Glomerular visceral epithelial cell (primary cell): ENCODE data around the gene PDCD7.
"Not testable (repeated sequence)": the region's sequence is repeated elsewhere in the genome, so short reads cannot be mapped to it uniquely, and the experiment has no call there.

Experiments
- DNase-seq: peaks from one replicate; pipeline ENCODE4 v3.0.0-alpha.2; 2016; ENCODE audit errors: extremely low spot score

PDCD7 gene

DNA sequence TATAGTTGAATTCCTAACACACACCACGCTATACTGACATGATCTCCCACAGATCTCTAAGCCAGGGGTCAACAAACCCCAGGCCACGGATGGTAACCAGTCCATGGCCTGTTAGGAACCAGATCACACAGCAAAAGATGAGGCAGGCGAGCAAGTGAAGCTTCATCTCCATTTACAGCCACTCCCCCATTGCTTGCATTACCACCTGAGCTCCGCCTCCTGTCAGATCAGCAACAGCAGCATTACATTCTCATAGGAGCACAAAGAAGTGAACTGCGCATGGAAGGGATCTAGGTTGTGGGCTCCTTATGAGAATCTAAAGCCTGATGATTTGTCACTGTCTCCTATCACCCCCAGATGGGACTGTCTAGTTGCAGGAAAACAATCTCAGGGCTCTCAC lies 2.7 kb downstream of the PDCD7 start:
- no peak for DNase-seq

- no peak for DNase-seq
These were observed 18.1 kb downstream of the PDCD7 start for GRCh38 chr15:65115542-65115941.

DNA sequence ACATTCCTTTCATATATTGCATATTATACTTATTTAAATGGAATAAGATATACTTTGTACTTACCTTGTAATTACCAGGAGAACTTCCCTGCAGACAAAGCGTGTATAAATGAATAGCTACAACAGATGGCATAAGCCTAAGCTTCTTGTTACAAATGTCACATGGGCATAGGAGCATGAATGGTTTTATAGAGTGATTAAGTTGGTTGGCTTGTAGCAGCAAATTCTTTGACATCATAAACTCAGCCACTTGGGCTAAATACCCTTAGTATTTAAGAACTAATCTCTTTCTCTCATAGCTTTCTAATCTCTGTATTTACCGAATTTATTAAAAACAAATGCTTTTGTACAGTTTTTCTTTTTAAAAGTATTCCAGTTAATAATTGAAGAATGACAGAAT lies 18.5 kb downstream of the PDCD7 start, which contains the start of gene UBAP1L:
UBAP1L (minus strand) TSS at position 115 of the 400 bp plus-strand sequence. CDS start 8,985 bp downstream, outside the sequence.
- DNase-seq = no peak

DNA sequence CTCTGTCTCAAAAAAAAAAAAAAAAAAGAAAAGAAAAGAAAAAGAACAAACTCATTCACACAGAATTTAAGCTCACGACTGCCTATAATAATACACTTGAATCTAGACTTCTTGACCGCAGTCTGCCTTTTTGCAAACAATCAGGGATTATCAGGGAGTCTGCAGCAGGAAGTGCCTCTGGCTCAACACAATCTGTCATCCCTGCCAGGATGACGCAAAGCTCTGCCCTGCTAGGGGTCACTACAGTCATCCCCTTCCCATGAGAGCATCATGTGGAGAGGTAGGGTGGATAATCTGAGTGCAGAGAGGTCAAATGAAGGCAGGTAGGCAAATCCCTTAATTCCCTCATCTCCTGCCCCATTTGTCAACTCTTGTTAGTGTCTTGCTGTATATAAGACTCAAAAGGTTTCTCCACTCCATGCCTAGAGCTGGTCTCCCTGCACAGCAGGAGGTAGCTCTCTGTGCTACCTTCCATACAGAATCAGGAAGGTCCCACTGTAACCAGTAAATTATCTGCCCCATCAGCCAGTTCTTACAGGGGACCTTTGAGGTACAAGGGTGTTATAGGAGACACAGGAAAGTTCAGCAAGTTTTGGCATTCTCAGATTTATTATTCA lies 22.8 kb downstream of the PDCD7 start:
- DNase-seq = no peak

DNA sequence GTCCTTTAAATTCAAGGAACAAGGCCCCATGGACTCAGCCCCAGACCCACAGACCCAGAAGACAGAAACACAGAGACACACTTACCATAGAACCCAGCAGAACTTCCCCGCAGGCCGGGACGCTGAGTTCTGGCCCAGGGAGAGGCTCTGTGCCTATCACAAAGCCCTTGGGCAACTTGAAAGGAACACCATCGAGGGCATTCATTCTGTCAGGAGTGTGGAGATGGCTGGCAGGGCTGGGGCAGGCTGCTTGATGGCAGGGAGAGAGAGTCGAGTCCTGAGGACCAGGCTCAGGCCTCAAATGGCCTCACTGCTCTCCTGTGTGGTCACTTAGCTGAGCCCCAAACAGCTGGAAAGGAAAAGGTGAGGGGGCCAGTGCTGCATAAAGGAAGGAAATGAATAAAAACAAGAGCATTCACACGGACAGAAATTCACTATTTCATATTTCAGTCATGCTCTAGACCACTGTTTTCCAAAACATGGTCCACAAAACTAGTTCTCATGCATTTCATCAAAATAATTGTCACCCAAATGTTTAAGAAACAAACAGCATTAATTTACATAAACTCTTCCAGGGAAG lies 27.5 kb downstream of the PDCD7 start:
- DNase-seq = no peak

GRCh38 chr15:65105038-65105437 lies 28.6 kb downstream of the PDCD7 start:
- no peak for DNase-seq

DNA sequence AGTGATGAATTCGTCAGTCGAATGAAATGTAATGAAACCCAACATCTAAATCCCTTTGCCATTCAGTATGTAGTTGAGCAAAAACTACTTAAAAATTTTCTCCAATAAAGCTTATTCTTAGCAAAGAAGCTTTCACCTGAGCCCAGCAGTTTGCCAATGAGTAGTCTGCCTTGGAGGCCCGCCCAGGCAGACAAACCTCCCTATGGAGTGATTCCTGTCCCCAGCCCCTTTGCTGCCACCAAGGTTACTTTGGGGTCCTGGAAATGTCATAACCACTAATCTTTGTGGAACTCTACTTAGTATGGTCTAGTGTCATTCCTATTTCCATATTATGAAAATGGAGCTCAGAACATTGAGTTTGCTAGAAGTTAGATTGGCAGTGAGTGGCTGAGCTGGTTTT lies 30.7 kb downstream of the PDCD7 start:
- no peak for DNase-seq

DNA sequence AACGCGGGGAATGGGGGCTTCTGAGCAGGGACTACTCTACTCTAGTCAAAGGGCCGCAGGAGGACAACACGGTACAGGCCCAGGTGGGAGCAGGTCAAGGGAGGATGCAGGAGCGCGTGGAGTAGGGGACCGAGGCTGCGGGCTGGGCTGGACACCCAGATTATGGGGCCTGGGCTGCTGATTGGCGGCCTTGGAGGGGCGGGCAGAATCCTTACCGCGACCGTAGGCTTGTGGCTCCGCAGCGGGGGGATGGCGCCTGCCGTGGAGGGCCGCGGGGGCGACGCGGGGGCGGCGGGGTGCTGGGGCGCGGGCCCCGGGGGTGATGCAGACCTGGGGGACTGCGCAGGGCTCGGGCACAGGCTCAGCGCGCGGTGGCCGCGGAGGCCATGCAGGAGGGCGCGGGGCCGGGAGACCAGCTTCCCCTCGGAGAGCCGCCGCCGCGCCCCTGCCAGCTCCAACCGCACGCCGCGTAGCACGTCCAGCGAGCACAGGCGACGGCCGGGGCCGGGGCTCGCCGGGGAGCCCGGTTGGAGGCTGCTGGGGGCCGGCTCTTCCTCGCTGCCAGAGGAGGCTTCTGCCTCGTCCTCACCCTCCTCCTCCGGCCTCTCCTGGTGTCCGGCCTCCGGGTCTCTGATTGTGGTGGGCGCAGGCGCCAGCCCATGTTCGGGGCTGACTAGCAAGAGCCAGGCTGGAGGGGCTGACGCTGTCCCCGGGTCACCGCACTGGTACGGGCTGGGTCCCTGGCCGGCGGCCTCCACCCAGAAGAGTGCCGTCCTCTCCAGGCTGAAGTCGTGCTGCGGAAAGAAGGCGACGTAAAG lies 31.5 kb downstream of the PDCD7 start:
- DNase-seq = no peak

DNA sequence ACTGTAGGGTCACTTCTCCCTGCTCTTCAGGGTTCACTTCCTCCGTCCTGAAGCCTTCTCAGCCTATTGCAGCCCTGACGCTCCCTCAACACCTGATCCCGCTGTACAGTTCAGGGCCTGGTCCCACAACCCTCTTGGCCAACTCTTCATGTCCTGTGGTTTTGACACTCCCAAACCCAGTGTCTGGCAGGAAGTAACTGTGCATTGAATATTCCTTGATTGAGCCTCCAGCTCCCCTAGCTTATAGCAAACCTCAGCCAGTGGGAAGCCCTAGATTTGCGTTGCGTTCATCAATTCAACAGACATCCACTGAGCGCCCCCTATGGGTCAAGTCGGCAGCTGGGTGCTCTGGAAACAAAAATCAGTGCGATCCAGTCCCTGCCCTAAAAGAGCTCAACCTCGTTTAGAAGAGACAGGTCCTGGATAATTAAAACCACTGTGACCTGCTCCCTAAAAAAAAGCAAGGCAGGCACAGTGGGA lies 32.2 kb downstream of the PDCD7 start:
- DNase-seq = peak; percentile 16

DNA sequence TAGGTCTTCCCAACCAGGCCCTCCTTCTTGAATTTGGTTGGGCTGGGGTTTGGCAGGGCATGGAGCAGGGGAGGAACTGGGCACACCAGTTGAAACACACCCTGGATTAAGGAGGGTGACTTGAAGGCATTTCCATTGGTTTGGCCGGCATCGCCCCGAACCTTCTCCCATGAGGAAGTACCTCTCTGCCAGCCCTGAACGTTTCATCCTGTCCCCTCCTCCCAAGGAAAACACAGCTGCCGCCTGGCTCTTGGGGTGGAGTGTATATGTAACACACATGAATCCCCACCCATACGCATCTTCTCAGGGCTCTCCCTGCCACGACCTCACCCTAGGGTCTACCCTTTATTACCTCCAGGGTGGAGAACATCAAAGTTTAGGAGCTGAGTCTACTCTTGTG lies 33.2 kb downstream of the PDCD7 start:
- DNase-seq = no peak

GRCh38 chr15:65099801-65100200 lies 33.8 kb downstream of the PDCD7 start:
- not testable (repeated sequence) for DNase-seq

DNA sequence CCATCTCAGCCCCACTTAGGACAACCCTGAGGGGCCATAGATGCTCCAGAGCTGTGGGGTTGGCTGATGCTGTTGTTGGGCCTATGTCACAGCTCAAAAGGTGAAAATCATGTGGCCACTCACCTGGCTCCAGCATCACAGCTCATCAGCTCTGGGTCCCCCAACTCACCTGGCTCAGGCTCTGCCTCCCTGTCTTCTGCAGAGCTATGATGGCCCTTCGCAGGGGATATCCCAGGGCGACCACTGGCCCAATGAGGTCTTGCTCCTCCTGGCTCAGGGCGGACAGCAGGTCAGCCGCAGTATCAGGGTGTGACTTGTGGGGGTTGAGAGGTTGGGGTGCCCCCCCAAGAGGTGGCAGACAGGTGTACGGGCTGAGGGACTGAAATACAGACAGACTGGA lies 34.3 kb downstream of the PDCD7 start:
- no peak for DNase-seq

DNA sequence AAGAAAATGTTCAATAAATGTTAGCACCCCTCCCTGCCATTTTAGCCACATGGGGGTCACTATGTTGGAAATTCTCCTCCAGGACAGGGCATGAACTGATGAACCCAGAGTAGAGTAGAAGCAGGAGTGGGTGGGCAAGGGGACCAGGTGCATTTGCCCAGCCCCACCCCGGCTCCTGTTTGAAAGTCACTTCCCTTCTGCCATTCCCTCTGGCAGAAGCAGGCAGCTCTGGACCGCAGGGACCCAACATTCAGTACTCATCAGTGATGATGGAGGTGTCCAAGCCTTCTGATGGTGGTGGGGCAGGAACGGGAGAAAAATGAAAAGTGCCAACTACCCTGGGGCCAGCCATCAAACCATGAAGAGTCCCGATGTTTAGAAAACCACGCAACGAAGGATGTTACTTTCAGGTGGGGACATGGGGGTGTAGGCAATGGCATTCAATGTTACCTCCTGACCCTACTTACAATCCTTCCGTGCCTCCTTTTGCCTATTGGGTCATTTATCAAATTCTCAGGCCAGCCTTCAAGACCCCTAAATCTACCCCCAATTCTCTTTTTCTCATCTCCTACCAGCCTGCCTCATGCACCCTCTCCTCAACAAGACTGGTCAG lies 35.9 kb downstream of the PDCD7 start:
- no peak for DNase-seq

DNA sequence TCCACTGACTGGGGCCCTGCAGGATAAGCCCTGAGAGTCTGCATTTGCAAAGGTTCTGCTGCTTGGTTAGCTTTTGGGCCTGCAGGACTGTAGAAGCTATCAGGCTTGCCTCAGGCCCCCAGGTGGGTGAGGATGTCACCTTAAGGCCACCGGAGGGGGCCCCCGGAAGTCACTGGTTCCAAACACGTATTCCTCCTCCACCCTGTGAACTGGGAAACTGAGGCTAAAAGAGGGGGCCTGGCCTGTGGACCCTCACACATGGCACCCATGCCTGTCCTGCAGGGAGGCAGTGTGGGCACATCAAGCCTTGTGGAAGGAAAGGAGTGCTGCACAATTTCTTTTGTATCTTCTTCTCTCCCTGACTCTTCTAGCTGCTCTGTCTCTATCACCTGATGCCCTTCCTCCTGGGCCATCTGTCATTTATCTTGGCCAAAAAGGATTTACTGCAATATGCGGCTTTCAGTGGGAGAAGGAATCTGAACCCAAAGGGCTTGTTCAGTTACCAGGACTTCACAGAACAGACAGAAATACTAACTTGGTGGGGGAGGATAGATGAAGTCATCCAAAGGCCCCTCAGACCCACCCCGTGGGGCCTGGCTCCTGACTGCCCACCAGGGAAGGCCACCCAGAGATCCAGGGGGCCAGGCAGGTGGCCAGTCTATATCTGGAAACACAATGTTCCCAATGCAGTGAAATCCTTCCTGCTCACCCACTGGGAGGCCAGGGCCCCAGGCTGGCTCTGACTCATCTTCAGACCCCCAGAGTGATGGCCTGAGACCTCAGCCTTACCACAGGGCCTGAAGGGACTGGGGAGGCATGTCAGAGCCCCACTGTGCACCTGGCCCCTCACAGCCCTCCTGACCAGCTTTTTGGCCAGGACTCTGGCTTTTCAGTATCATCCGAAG lies 36.9 kb downstream of the PDCD7 start:
- peak; percentile 61 for DNase-seq

GRCh38 chr15:65095747-65096104 lies 37.9 kb downstream of the PDCD7 start:
- DNase-seq = no peak

DNA sequence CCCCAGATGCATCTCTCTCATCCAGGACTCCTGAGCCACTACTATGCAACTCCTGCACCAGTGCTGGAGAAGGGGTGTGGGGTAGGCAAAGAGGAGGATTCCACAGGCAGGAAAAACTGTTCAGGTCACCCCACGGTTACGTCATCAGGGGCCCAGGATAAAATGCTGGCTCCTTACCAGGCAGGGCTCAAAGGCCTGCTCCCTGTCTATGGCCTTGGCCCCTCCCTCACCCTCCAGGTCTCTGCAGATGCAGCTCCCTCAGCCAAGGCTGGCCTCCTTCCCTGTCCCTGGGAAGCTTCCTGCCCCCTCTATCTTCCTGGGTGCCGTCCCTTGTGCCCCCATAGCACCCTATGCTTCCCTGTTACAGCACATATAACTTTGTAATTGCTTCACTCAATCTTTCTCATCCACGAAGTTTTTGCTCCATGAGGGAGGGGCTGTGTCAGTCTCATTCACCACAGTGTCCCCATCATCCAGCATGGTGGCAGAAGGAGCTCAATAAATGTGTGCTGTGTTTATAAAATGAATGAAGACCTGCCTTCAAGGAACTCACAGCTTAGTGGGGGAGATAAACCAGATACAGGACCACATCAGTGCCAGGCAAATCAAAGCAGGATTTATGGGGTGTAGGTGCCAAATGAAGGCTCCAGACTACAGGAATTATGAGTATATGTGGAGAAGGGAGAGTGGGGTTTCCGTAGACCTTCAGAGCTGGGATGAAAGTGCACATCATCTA lies 38.4 kb downstream of the PDCD7 start:
- no peak for DNase-seq

DNA sequence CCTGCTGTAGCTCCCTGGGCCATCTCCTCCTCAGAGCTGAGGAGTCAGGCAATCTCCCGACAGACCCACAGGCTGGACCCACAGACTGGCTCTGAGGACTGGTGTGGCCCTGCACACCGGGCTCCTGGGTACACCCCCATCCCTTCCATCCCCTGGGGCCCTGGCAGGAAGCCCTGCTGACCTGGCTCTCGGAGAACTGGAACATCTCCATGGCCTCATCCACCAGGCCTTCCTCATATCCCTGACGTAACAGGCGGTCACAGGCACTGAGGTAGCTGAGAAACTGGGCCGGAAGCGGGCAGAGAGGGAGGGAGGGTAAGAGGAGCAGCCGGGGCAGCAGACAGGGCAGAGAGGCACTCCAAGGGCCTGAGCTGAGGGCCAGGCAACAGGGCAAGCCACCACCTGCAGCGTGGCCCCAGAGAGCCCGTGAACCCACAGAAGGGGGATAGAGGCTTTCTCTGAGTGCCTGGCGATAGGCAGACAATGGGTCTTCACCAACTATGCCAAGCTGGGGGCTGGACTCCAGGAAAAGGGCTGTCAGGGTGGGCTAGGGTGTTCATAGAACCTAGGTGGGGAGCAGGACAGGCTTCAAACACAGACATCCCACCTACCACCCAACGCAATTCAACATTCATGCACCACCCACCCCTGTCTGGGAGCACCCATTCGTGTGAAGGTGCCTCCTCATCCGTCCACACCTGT lies 39.2 kb downstream of the PDCD7 start:
- no peak for DNase-seq

DNA sequence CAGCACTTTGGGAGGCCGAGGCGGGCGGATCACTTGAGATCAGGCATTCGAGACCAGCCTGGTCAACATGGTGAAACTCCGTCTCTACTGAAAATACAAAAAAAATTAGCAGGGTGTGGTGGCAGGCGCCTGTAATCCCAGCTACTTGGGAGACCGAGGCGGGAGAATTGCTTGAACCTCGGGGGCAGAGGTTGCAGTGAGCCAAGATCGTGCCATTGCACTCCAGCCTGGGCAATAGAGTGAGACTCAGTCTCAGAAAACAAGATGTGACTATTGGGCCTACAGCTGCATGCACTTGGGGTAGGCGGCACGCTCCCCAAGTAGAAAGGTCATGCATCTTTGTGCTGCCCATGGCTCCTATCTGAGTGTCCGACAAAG lies 39.8 kb downstream of the PDCD7 start:
- DNase-seq = not testable (repeated sequence)

DNA sequence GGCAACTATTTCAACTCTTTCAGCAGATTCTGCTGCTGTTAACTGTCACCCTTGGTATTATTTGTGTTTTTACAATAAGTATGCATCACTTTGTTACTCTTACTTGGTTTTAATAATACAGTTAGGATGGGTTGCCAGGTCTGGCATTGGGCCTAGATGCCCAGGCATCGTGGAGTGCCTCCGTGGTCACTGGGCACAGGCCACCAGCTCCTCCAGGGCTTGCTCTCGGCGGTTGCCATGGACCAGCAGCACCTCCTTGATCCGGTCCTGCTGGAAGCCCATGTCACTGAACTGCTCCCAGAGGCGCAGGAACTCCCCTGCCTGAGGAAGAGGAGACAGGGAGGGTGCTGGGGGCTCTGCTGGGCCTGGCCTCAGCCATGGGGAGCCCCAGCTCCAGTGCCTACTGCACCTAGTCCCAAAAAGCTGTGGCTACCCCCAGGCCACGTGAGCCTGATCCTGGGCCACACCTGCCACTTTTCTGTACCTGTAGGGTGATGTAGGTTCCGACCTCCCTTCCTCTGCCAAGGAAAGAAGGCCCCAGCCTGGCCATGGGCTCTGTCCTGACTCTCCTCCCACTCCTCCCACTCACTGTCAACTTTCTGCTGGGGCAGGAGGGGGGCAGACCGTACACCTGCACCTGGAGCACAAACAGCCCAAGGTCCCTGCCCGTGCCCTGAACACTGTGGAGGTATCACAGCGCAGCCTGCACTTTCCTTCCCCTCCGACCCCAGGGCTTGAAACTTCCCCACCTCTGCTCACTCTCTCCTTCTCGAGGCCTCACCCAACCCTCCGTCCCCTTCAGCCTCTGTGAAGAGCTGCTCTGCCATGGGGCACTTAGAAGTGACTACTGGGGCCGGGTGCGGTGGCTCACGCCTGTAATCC lies 40.5 kb downstream of the PDCD7 start:
- no peak for DNase-seq
